Measurements from ENCODE around the gene HOGA1.
A peak's percentile ranks its signal among the peaks of the same experiment; 100 is the strongest.

HOGA1 gene

GRCh38 chr10:97584060-97584797 lies at the start of gene HOGA1:
Gene HOGA1 (plus strand): TSS chr10:97584389. CDS start chr10:97584704, 315 bp downstream.
- Histone ChIP-seq H3K9me3 (ENCODE audit: low read length) (no peaks in the 10 kb centered on the region), H3K4me3 (ENCODE audit: low read length) (no peak within 1 kb of the TSS), H3K36me3 (ENCODE audit: insufficient read depth, low read length) (no peaks in the 10 kb centered on the region), H3K4me1 (ENCODE audit: insufficient read depth, low read length) (no peaks in the 10 kb centered on the region), H3K27me3 (ENCODE audit: insufficient read depth, low read length) (no peaks in the 10 kb centered on the region), H2AFZ (ENCODE audit: low read depth, low read length) (no peak within 1 kb of the TSS)

GRCh38 chr10:97534746-97535367 lies 49.3 kb upstream of the HOGA1 start:
- Histone ChIP-seq H3K4me1 (ENCODE audit: insufficient read depth, low read length) (peaks cover 9% of the 10 kb centered on the region), H3K9me3 (ENCODE audit: low read length) (peaks cover under 1% of the 10 kb centered on the region), H3K27me3 (ENCODE audit: insufficient read depth, low read length) (no peaks in the 10 kb centered on the region), H2AFZ (ENCODE audit: low read depth, low read length) (no peak overlapping the region), H3K4me3 (ENCODE audit: low read length) (no peak overlapping the region), H3K36me3 (ENCODE audit: insufficient read depth, low read length) (no peaks in the 10 kb centered on the region)

- H3K36me3 ChIP-seq (ENCODE audit: insufficient read depth, low read length), result no peaks in the 10 kb centered on the region
- H3K27me3 ChIP-seq (ENCODE audit: insufficient read depth, low read length), result no peaks in the 10 kb centered on the region
- no peaks in the 10 kb centered on the region for H3K9me3 ChIP-seq (ENCODE audit: low read length)
- no peak overlapping the region for H3K4me3 ChIP-seq (ENCODE audit: low read length)
- peaks cover 14% of the 10 kb centered on the region for H3K4me1 ChIP-seq (ENCODE audit: insufficient read depth, low read length)
- H2AFZ ChIP-seq (ENCODE audit: low read depth, low read length), result no peak overlapping the region
Measured at GRCh38 chr10:97537186-97537869, 46.9 kb upstream of the HOGA1 start.

- no peaks in the 10 kb centered on the region for H3K9me3 ChIP-seq (ENCODE audit: low read length)
- no peak overlapping the region for H3K4me3 ChIP-seq (ENCODE audit: low read length)
- H3K36me3 ChIP-seq (ENCODE audit: insufficient read depth, low read length), result no peaks in the 10 kb centered on the region
- peaks cover 17% of the 10 kb centered on the region for H3K4me1 ChIP-seq (ENCODE audit: insufficient read depth, low read length)
- H3K27me3 ChIP-seq (ENCODE audit: insufficient read depth, low read length), result no peaks in the 10 kb centered on the region
- no peak overlapping the region for H2AFZ ChIP-seq (ENCODE audit: low read depth, low read length)
Measured at GRCh38 chr10:97538411-97538810, 45.8 kb upstream of the HOGA1 start.

- H3K27me3 ChIP-seq (ENCODE audit: insufficient read depth, low read length), result no peaks in the 10 kb centered on the region
- no peak overlapping the region for H2AFZ ChIP-seq (ENCODE audit: low read depth, low read length)
- no peaks in the 10 kb centered on the region for H3K36me3 ChIP-seq (ENCODE audit: insufficient read depth, low read length)
- H3K4me3 ChIP-seq (ENCODE audit: low read length), result no peak overlapping the region
- H3K9me3 ChIP-seq (ENCODE audit: low read length), result no peaks in the 10 kb centered on the region
- H3K4me1 ChIP-seq (ENCODE audit: insufficient read depth, low read length), result peaks cover 16% of the 10 kb centered on the region
Measured at GRCh38 chr10:97538839-97539238, 45.4 kb upstream of the HOGA1 start.

GRCh38 chr10:97539523-97540200 lies 44.5 kb upstream of the HOGA1 start:
- peaks cover 16% of the 10 kb centered on the region for H3K4me1 ChIP-seq (ENCODE audit: insufficient read depth, low read length)
- no peak overlapping the region for H2AFZ ChIP-seq (ENCODE audit: low read depth, low read length)
- no peaks in the 10 kb centered on the region for H3K27me3 ChIP-seq (ENCODE audit: insufficient read depth, low read length)
- H3K4me3 ChIP-seq (ENCODE audit: low read length), result no peak overlapping the region
- no peaks in the 10 kb centered on the region for H3K9me3 ChIP-seq (ENCODE audit: low read length)
- no peaks in the 10 kb centered on the region for H3K36me3 ChIP-seq (ENCODE audit: insufficient read depth, low read length)

- H3K4me1 ChIP-seq (ENCODE audit: insufficient read depth, low read length), result peaks cover 16% of the 10 kb centered on the region
Measured at GRCh38 chr10:97540669-97541500, 43.3 kb upstream of the HOGA1 start.

GRCh38 chr10:97542169-97543024 lies 41.8 kb upstream of the HOGA1 start:
- H3K4me3 ChIP-seq (ENCODE audit: low read length), result no peak overlapping the region

More at GRCh38 chr10:97540669-97541500, 43.3 kb upstream of the HOGA1 start:
- H3K9me3 ChIP-seq (ENCODE audit: low read length), result no peaks in the 10 kb centered on the region
- H3K4me3 ChIP-seq (ENCODE audit: low read length), result no peak overlapping the region
- H2AFZ ChIP-seq (ENCODE audit: low read depth, low read length), result no peak overlapping the region
- no peaks in the 10 kb centered on the region for H3K36me3 ChIP-seq (ENCODE audit: insufficient read depth, low read length)
- no peaks in the 10 kb centered on the region for H3K27me3 ChIP-seq (ENCODE audit: insufficient read depth, low read length)

GRCh38 chr10:97543025-97543546 lies 41.1 kb upstream of the HOGA1 start:
- H2AFZ ChIP-seq (ENCODE audit: low read depth, low read length), result no peak overlapping the region
- peaks cover 23% of the 10 kb centered on the region for H3K4me1 ChIP-seq (ENCODE audit: insufficient read depth, low read length)
- H3K4me3 ChIP-seq (ENCODE audit: low read length), result no peak overlapping the region
- no peaks in the 10 kb centered on the region for H3K36me3 ChIP-seq (ENCODE audit: insufficient read depth, low read length)
- H3K27me3 ChIP-seq (ENCODE audit: insufficient read depth, low read length), result no peaks in the 10 kb centered on the region
- no peaks in the 10 kb centered on the region for H3K9me3 ChIP-seq (ENCODE audit: low read length)

More at GRCh38 chr10:97542169-97543024, 41.8 kb upstream of the HOGA1 start:
- Histone ChIP-seq H2AFZ (ENCODE audit: low read depth, low read length) (peak overlapping the region; percentile 28), H3K27me3 (ENCODE audit: insufficient read depth, low read length) (no peaks in the 10 kb centered on the region), H3K9me3 (ENCODE audit: low read length) (no peaks in the 10 kb centered on the region), H3K4me1 (ENCODE audit: insufficient read depth, low read length) (peaks cover 18% of the 10 kb centered on the region), H3K36me3 (ENCODE audit: insufficient read depth, low read length) (no peaks in the 10 kb centered on the region)

GRCh38 chr10:97546456-97547270 lies 37.5 kb upstream of the HOGA1 start:
- no peak overlapping the region for H3K4me3 ChIP-seq (ENCODE audit: low read length)
- no peaks in the 10 kb centered on the region for H3K36me3 ChIP-seq (ENCODE audit: insufficient read depth, low read length)

GRCh38 chr10:97547271-97547600 lies 37.0 kb upstream of the HOGA1 start:
- Histone ChIP-seq H3K4me1 (ENCODE audit: insufficient read depth, low read length) (peaks cover 38% of the 10 kb centered on the region), H3K36me3 (ENCODE audit: insufficient read depth, low read length) (no peaks in the 10 kb centered on the region), H3K27me3 (ENCODE audit: insufficient read depth, low read length) (no peaks in the 10 kb centered on the region), H2AFZ (ENCODE audit: low read depth, low read length) (no peak overlapping the region), H3K9me3 (ENCODE audit: low read length) (no peaks in the 10 kb centered on the region), H3K4me3 (ENCODE audit: low read length) (no peak overlapping the region)

More at GRCh38 chr10:97546456-97547270, 37.5 kb upstream of the HOGA1 start:
- Histone ChIP-seq H3K27me3 (ENCODE audit: insufficient read depth, low read length) (no peaks in the 10 kb centered on the region), H3K4me1 (ENCODE audit: insufficient read depth, low read length) (peaks cover 43% of the 10 kb centered on the region), H2AFZ (ENCODE audit: low read depth, low read length) (no peak overlapping the region), H3K9me3 (ENCODE audit: low read length) (no peaks in the 10 kb centered on the region)

Data from neuron (in vitro differentiated cells).